Thyroid gland (tissue), 4 donors: ENCODE data around the gene HLA-C.

Experiments used
- CTCF ChIP-seq, 6 experiments: fragments of 200-600 bp in 3 of 6; fragments of 450-650 bp in 3 of 6; sonication (generic) in 3 of 6; IDR thresholded peaks; one replicate each; pipeline ENCODE4 v1.5.1; 2016 to 2019; ENCODE audit warnings: antibody characterized with exemption in 6 of 6, mild to moderate bottlenecking in 2 of 6, inconsistent platforms in 1 of 6, moderate library complexity in 1 of 6
- POLR2A ChIP-seq, 2 donors: fragments of 450-650 bp; IDR thresholded peaks; one replicate each; pipeline ENCODE4 v1.6.1; 2017; ENCODE audit warnings: antibody characterized with exemption in 2 of 2, mild to moderate bottlenecking in 2 of 2, moderate library complexity in 1 of 2

GRCh38 chr6:31293343-31293742 lies 21.5 kb upstream of the HLA-C start:
- no peak for TF ChIP-seq POLR2A (IDR thresholded peaks at IDR 0.05)
- no peak for TF ChIP-seq CTCF (IDR thresholded peaks at IDR 0.05)
